GM18507 (cell line): ENCODE results near the gene GAB3.
"Not testable (repeated sequence)": the region's sequence is repeated elsewhere in the genome, so short reads cannot be mapped to it uniquely, and the experiment has no call there.

Experiments used
- DNase-seq: peaks from one replicate; pipeline ENCODE4 v3.0.0; 2011; ENCODE audit warnings: low read depth; ENCODE audit not compliant: insufficient read length; ENCODE audit errors: extremely low spot score
- FAIRE-seq: peaks from 2 replicates; lab custom pipeline; 2011; peaks lifted over from hg19 to GRCh38; lab: Jason Lieb, UNC

The GAB3 gene

GRCh38 chrX:154661899-154662298 lies 89.0 kb downstream of the GAB3 start:
- FAIRE-seq = peak; percentile 76
- no peak for DNase-seq

GRCh38 chrX:154661170-154661569 lies 89.7 kb downstream of the GAB3 start:
- FAIRE-seq (no peak), DNase-seq (no peak)

- DNase-seq = no peak
- no peak for FAIRE-seq
Observed at GRCh38 chrX:154660541-154660940, 90.3 kb downstream of the GAB3 start.

GRCh38 chrX:154658957-154659356 lies 91.9 kb downstream of the GAB3 start:
- DNase-seq (no peak), FAIRE-seq (no peak)

GRCh38 chrX:154658187-154658586 lies 92.7 kb downstream of the GAB3 start:
- no peak for FAIRE-seq

GRCh38 chrX:154657226-154657805 lies 93.6 kb downstream of the GAB3 start:
- FAIRE-seq (no peak), DNase-seq (no peak)

More at GRCh38 chrX:154658187-154658586, 92.7 kb downstream of the GAB3 start:
- DNase-seq = no peak

DNA sequence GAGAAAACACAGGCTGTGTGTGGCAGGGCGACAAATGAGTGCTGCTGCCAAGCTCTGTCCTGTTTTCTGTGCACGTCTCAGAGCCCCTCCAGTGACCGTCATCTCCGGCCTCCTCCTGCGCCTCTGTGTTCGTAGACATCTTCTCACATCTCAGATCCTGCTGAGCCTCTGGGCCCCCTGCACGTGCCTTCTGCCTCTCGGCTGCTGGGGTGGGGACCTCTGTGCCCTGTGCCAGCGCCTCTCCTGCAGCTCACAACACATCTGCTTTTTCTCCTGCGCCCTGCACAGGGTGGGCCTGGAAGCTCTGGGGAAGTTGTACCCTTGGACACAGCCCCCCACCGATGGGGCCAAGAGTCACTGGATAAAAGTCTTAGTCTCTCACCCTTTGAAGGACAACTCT lies 95.1 kb downstream of the GAB3 start:
- DNase-seq (no peak), FAIRE-seq (no peak)

DNA sequence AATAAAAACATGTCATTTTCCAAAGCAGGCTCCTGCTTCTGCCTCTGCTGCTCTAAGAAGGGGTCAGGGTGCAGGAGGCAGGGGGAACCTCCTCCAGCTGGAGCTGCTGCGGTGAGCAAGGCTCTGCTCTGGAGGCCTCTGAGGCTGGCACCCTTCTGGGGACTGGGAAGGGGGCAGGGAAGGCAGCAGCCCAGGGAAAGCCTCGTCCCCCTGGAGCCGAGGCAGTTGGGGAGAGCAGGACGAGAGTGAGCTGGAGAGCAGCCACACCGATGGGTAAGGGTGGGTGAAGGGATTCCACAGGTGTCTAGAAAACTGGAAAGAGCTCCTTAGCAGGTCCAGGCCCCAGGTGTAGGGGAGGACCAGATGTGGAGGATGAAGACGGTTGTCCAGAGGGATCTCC lies 95.5 kb downstream of the GAB3 start:
- no peak for FAIRE-seq
- DNase-seq = no peak

GRCh38 chrX:154654925-154655324 lies 96.0 kb downstream of the GAB3 start:
- no peak for FAIRE-seq

GRCh38 chrX:154654372-154654771 lies 96.5 kb downstream of the GAB3 start:
- FAIRE-seq = no peak
- DNase-seq = no peak

More at GRCh38 chrX:154654925-154655324, 96.0 kb downstream of the GAB3 start:
- no peak for DNase-seq

DNA sequence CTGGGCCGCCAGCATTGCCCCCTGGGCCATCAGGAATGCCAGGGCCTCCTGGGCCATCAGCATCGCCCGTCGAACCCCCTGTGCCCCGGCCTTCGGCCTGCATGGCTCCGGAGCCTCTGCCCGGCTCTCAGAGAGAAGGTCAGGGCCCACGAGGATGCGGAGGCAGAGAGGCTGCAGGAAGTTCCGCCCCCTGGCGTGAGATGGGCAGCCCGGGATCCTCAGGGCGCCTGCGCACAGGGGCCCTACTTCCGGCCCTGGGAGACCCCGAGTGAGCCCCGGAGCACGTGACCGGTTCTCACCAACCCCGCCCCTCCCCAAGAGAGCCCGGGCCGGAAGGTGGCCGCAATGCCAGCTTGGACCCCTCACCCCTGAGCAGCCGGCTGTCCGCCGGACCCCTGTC lies 97.5 kb downstream of the GAB3 start, which contains the start of gene CTAG2:
Gene CTAG2 (minus strand): TSS at position 167 of the 400 bp plus-strand sequence. CDS start 64 bp downstream, at position 103.
- FAIRE-seq, DNase-seq: not testable (repeated sequence)

- no peak for FAIRE-seq
Observed at GRCh38 chrX:154653048-154653401, 97.9 kb downstream of the GAB3 start.

DNA sequence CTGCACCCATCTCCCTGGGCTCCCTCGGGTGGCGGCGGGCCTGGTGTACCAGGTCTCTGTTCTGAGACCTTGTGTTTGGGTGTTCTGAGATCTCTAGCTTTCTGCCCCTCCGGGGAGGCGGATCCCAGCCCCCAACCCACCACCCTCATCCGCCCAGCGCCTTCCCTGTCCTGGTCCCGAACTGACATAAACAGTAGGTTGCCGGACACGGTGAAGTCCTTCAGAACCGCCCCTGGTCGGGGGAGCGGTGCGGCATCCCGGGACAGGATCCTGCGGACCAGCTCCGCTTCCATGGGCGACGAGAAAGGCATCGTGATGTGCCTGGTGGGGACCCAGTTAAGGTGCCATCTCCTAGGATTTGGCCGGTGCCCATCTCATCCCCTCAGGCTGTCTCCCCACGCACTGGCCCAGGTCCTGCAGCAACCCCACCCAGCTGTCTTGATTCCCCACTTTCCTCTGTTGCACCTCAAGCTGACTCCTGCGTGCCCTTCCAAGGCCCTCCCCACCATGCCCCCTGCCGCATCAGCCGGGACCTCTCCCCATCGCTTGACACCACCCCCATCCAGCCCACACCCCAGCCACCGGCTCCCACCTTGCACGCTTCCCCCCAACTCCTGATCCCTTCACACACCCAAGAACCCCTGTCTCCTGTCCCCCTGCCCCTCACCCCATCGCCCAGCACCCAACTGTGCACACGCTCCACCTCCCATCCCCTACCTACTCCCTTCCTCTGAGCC lies 98.4 kb downstream of the GAB3 start:
- FAIRE-seq (no peak), DNase-seq (no peak)

More at GRCh38 chrX:154653048-154653401, 97.9 kb downstream of the GAB3 start:
- no peak for DNase-seq

- FAIRE-seq = no peak
- DNase-seq = no peak
Observed at GRCh38 chrX:154650221-154650510, 100.7 kb downstream of the GAB3 start.

DNA sequence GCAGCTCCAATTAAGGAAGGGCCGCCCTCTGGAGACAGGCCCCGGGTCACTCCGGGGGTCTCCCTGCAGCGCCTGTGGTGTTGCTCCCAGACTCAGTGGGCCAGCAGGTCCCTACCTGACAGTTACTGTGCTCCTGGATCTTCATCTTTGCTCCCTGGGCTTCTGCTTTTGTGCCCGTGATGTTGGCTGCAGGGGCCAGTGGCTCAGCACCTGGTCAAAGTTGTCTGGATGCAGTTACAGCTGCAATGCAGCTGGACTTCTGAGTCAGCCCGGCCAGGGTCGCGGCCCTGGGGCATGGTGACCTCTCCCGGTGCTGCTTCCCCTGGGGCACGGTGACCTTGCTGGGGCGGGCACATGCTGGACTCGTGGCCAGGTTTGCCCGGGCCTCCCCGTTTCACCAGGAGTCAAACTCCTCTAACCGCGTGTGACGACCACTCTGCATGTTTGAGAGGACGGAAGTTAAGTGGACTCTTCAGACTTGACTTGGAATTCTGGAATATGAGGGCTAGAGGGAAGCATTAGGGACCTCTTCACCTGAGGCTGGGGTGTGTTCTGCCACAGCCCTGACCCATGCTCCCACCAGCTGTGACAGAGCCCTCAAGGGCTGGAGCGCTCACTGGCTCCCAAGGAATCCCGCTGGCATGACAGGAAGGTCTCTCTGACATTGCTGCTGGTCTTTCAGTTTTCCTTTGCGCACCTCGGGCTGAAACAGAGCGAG lies 101.2 kb downstream of the GAB3 start:
- FAIRE-seq (no peak), DNase-seq (no peak)

DNA sequence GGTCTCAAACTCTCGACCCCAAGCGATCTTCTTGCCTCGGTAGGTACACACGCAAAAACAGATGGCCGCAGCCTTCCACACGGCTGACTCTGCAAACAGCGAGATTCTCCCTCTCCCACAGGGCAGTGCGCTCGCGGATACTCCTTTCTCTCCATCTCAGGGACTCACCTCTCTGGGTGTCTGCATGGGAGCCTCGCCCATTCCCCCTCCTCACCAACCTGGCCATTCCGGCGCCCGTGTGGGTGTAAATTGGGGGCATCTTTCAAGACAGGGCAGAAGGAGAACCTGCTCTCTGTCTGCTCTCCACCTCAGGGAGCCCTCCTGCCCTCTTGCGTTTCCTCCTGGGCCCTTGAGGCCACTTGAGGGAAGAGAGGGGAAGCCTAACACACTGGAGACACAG lies 101.9 kb downstream of the GAB3 start:
- DNase-seq (no peak), FAIRE-seq (no peak)

DNA sequence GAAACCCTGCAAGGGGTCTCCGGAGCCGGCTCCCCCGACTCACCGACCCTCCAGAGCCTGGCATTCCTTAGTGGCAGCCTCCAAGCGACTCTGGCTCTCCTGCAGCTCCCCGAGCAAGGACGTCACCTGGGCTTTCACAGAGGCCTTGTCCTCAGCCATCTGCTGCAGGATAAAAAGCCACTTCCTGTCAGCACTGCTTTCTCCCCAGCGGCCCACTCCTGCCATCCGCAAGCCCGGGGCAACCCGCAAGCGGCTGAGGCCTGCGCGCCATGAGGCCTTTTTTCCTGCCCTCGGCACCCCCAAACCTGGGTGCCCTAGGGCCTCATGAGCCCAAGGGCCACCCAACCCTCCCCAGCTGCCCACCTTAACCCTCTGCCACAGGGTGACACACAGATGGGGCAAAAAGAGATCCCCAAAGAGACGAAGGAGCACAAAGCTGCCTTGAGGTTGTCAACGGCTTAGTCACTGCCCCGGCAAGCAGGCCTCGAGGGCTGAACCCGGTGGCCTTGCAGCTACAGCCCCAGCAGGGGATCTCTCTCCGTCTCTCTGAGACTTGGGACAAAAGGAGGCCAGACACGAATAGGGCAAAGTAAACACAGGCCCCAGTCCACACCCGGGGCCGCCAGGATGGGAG lies 105.0 kb downstream of the GAB3 start:
- not testable (repeated sequence) for DNase-seq
- peak; percentile 69 for FAIRE-seq

- FAIRE-seq, DNase-seq: not testable (repeated sequence)
Observed at GRCh38 chrX:154643708-154644107, 107.2 kb downstream of the GAB3 start.

- DNase-seq, FAIRE-seq: not testable (repeated sequence)
Observed at GRCh38 chrX:154641740-154642139, 109.1 kb downstream of the GAB3 start.

GRCh38 chrX:154633661-154634060 lies 117.2 kb downstream of the GAB3 start:
- DNase-seq, FAIRE-seq: not testable (repeated sequence)
